Right cardiac atrium (tissue), 5 donors: ENCODE results near the gene SLC39A3. TPM values are rescaled to one million over a fixed set of nuclear protein-coding genes. Genes with fewer than 3 reads are reported as not detected.

Source experiments
- ATAC-seq, 2 donors: fragments of 200-7000 bp; cut with Tn5 transposase; one replicate each; pipeline versions ENCODE4 v1.8.0 to v1.9.1; 2020; ENCODE audit warnings: moderate library complexity in 2 of 2, mild to moderate bottlenecking in 1 of 2
- DNase-seq, 3 donors: peaks; one replicate each; pipeline ENCODE4 v3.0.0-alpha.2; 2020
- H3K27ac ChIP-seq: one replicate; pipeline ENCODE4 v1.5.1; 2013; ENCODE audit warnings: mild to moderate bottlenecking, low read length, control low read depth, moderate library complexity
- H3K27me3 ChIP-seq: one replicate; pipeline ENCODE4 v1.6.1; 2013; ENCODE audit not compliant: control insufficient read depth, insufficient read depth
- H3K4me1 ChIP-seq: one replicate; pipeline ENCODE4 v1.6.1; 2013; ENCODE audit warnings: low read length; ENCODE audit not compliant: control insufficient read depth, insufficient read depth
- H3K4me3 ChIP-seq: one replicate; pipeline ENCODE4 v1.5.1; 2013; ENCODE audit warnings: low read length, control low read depth
- H3K9me3 ChIP-seq: one replicate; pipeline ENCODE4 v1.6.1; 2013; ENCODE audit warnings: low read length; ENCODE audit not compliant: control insufficient read depth
- WGBS: extraction: QIAGEN DNeasy Blood & Tissue Kit; methylation state at CpG from one replicate; pipeline ENCODE4 v1.1.7; 2013; 5-methylcytosine and 5-hydroxymethylcytosine counted together
- intact Hi-C, 4 donors: fragments of 100-400 bp; cut with DNase I; formaldehyde crosslinking; loops; one replicate each; pipeline versions ENCODE4 v1.11.0 to v1.14.0; 2022 to 2023
- polyA plus RNA-seq: library from polyadenylated mRNA; stranded (reverse); fragments of 200-250 nt; gene quantifications from one replicate; pipeline ENCODE4 v1.2.3, GENCODE V29; 2013
- total RNA-seq, 4 donors: library from RNA; stranded (reverse); fragmentation: NEBNext Ultra II Directional; extraction: Animal tissue kit (Norgen Biotek cat#: 25700); gene quantifications; one replicate each; pipeline ENCODE4 v1.2.1, GENCODE V29; 2021
- donor health status: healthy with polysubstance abuse.
- donor health status: DM: no; HTN: yes; CAD: no.
- donor health status: DM: no; HTN: no; CAD: no.
- donor health status: DM: no; HTN: yes; CAD: no; lungs with severe emphysema.
- donor health status: DM: yes; HTN: yes; CAD: no.

Gene SLC39A3
- total and polyA plus RNA-seq, 5 donors, result 19.9 to 29.3 (median 23.6) TPM

- DNase-seq (no peak), ATAC-seq (no peak)
- Histone ChIP-seq H3K4me3 (no peak overlapping the region), H3K27me3 (no peaks in the 10 kb centered on the region), H3K9me3 (no peaks in the 10 kb centered on the region), H3K27ac (no peak overlapping the region), H3K4me1 (peaks cover under 1% of the 10 kb centered on the region)
- 84% methylated on average over 23 of the region's 23 CpGs for WGBS
- intact Hi-C loops, result no loop called here
These were observed 10.9 kb downstream of the SLC39A3 start for GRCh38 chr19:2728783-2729387.

GRCh38 chr19:2727640-2727944 is 12.2 kb downstream of the SLC39A3 start:
- no peaks in the 10 kb centered on the region for H3K27me3 ChIP-seq
- H3K4me3 ChIP-seq, result no peak overlapping the region
- H3K9me3 ChIP-seq, result no peaks in the 10 kb centered on the region
- H3K27ac ChIP-seq, result no peak overlapping the region
- peaks cover 2% of the 10 kb centered on the region for H3K4me1 ChIP-seq
- ATAC-seq (no peak), DNase-seq (no peak)
- intact Hi-C loops, result no loop called here
- 64% methylated on average over 16 of the region's 16 CpGs for WGBS

- DNase-seq, result peak in 1 of 3 donors; percentile 36
- H3K27me3 ChIP-seq, result no peaks in the 10 kb centered on the region
- no peak for ATAC-seq
- intact Hi-C loops, result no loop called here
- no peak overlapping the region for H3K27ac ChIP-seq
- no peak overlapping the region for H3K4me3 ChIP-seq
- WGBS, result 17% methylated on average over 26 of the region's 26 CpGs
- no peaks in the 10 kb centered on the region for H3K9me3 ChIP-seq
- peaks cover 5% of the 10 kb centered on the region for H3K4me1 ChIP-seq
These were observed 12.7 kb downstream of the SLC39A3 start for GRCh38 chr19:2726904-2727639.

GRCh38 chr19:2726160-2726855 is 13.5 kb downstream of the SLC39A3 start:
- ATAC-seq (no peak), DNase-seq (peak in 1 of 3 donors; percentile 38)
- H3K4me1 ChIP-seq, result peaks cover 5% of the 10 kb centered on the region
- no peak overlapping the region for H3K4me3 ChIP-seq
- intact Hi-C loops, result no loop called here
- H3K27me3 ChIP-seq, result no peaks in the 10 kb centered on the region
- no peaks in the 10 kb centered on the region for H3K9me3 ChIP-seq
- 73% methylated on average over 15 of the region's 15 CpGs for WGBS
- H3K27ac ChIP-seq, result no peak overlapping the region

- H3K27me3 ChIP-seq, result no peaks in the 10 kb centered on the region
- ATAC-seq, result no peak
- H3K9me3 ChIP-seq, result no peaks in the 10 kb centered on the region
- no peak overlapping the region for H3K4me3 ChIP-seq
- peak overlapping the region; percentile 71 for H3K27ac ChIP-seq
- intact Hi-C loops, result no loop called here
- 51% methylated on average over 7 of the region's 7 CpGs for whole genome bisulfite sequencing
- H3K4me1 ChIP-seq, result peaks cover 5% of the 10 kb centered on the region
- no peak for DNase-seq
These were observed 15.7 kb downstream of the SLC39A3 start for GRCh38 chr19:2724148-2724557.

- no peaks in the 10 kb centered on the region for H3K27me3 ChIP-seq
- H3K27ac ChIP-seq, result peak overlapping the region; percentile 71
- H3K4me1 ChIP-seq, result peaks cover 5% of the 10 kb centered on the region
- ATAC-seq, result no peak
- WGBS, result 64% methylated on average over 14 of the region's 14 CpGs
- DNase-seq, result no peak
- no peak overlapping the region for H3K4me3 ChIP-seq
- H3K9me3 ChIP-seq, result no peaks in the 10 kb centered on the region
- intact Hi-C loops, result no loop called here
These were observed 16.1 kb downstream of the SLC39A3 start for GRCh38 chr19:2723747-2724146.

- ATAC-seq (no peak), DNase-seq (no peak)
- H3K27ac ChIP-seq, result peak overlapping the region; percentile 71
- no peaks in the 10 kb centered on the region for H3K27me3 ChIP-seq
- H3K4me3 ChIP-seq, result no peak overlapping the region
- 50% methylated on average over 13 of the region's 13 CpGs for WGBS
- intact Hi-C loops, result no loop called here
- H3K4me1 ChIP-seq, result peaks cover 5% of the 10 kb centered on the region
- no peaks in the 10 kb centered on the region for H3K9me3 ChIP-seq
These were observed 16.5 kb downstream of the SLC39A3 start for GRCh38 chr19:2723345-2723715.

GRCh38 chr19:2722541-2723344 is 17.1 kb downstream of the SLC39A3 start:
- Histone ChIP-seq H3K4me3 (no peak overlapping the region), H3K9me3 (no peaks in the 10 kb centered on the region), H3K4me1 (peaks cover 5% of the 10 kb centered on the region), H3K27me3 (no peaks in the 10 kb centered on the region), H3K27ac (peak overlapping the region; percentile 56)
- intact Hi-C loops, result no loop called here
- 35% methylated on average over 28 of the region's 28 CpGs for WGBS
- ATAC-seq (peak; percentile 83), DNase-seq (peak; percentile 84 to 89 (median 89))

- Histone ChIP-seq H3K9me3 (no peaks in the 10 kb centered on the region), H3K27ac (peak overlapping the region; percentile 84), H3K4me3 (peak overlapping the region; percentile 76), H3K27me3 (no peaks in the 10 kb centered on the region), H3K4me1 (peaks cover 5% of the 10 kb centered on the region)
- intact Hi-C loops, result no loop called here
- DNase-seq (no peak), ATAC-seq (no peak)
- 27% methylated on average over 39 of the region's 39 CpGs for WGBS
These were observed 18.0 kb downstream of the SLC39A3 start for GRCh38 chr19:2721570-2722540.
